GM18907 (cell line): ENCODE results near the gene CACNA2D3.

ENCODE experiments used
- ATAC-seq: cut with Tn5 transposase; IDR thresholded peaks from one replicate; pipeline ENCODE4 v1.9.1; 2021; ENCODE audit warnings: mild to moderate bottlenecking, moderate library complexity; ENCODE audit not compliant: unreplicated experiment

Gene CACNA2D3

DNA sequence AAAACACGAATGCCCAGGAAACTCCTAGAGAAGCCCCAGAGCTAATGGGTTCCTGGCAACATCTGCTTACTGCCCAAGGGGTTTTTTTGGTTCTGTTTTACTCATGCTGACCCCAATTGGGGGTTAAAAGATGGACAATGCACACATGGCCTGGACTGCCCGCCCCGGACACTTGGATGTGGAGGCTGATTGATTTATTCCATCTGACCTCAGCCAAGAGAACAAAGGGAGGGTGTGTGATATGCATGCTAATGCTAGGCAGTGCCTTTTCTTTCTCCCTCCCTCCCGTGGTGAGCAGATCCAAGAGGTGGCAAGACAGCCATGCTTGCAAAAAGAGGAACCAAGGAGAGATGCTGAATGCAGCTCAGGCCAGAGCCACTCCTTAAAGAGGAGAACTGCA, 808.8 kb downstream of the CACNA2D3 start:
- no peak for ATAC-seq

DNA sequence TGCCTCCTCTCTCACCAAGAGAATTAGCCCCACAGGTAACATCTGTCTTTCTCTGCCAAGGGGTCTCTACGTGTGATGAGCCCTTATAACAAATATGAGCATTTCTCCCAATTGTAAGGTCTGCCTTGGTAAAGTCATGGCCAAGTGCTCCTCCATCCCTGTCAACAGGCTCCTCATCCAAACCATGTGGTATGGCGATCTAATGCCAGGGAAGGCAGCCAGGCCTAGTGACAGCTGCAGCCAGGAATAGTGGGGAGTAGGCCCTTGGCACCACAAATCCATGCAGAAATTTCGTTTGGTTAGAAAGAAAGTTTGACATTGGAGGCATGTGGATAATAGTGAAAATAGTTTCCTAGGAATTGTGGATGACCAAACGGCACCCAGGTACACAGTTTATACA, 810.3 kb downstream of the CACNA2D3 start:
- ATAC-seq = no peak

DNA sequence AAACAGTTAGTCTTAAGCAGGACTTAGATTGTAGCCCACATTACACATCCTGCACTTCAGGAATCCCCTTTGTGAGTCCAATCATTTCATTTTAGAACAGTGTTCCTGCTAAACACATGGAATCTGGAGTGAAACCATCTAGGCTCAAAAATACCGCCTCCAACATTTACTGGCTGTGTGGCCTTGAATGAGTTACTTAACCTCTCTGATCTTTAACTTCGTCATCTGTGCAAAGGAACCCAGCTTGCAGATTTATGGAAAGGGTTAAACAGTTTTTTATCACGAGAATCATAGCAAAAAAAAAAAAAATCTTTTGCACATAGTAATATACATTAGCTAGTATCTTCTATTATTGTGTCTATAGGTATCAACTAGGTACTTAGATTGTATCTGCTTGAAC, 813.5 kb downstream of the CACNA2D3 start:
- ATAC-seq = no peak

DNA sequence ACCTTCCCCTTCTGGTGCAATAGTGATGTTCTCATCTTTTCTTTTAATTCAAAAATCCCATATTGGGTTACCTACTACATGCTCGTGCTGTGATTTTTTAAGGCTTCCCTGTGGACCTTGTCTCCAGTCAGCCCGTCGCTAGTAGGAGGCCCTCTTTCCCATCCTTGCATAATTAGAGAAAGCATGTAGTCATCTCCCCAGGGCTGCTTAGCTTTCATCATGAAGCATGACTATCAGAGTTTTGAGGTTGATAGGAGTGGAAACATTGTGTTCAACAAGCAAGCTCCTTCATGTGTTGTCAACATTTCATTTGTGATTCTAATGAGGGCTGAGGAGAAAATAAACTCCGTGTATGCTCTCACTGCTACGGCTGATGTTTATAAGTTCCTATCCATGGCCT, 814.2 kb downstream of the CACNA2D3 start:
- no peak for ATAC-seq

DNA sequence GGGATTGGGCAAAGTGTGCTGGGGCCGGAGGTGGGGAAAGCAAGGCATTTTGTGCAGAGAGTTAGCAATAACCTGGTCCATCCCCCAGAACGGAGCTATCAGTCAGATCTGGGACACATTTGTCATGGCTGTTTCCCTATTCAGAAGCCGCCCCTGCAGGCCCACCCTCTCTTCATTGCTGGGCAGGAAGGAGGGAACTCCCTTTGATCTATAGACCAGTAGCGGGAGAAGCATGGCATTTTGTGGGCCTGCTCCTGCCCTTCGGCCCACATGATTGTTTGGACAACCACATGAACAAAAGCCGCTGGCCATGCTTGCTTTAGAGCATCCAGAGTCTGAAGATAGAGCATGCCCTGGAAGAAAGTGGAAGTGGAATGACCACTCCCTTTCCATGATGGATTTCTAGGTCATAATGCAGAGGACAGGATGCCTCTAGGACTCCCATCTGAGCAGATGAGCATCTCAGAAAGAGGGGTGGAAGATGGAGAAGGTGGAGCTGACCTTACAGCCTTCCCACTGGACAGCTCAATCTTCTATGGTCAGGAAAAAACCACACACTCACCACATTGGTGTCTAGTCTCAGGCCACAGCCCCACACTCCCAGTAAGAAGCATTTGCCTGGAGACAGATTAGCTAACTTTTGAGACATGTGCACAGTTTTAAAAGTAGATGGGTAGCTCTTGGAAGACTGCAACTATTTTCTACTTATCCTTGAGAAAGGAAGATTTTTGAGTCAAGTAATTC, 817.4 kb downstream of the CACNA2D3 start:
- no peak for ATAC-seq

DNA sequence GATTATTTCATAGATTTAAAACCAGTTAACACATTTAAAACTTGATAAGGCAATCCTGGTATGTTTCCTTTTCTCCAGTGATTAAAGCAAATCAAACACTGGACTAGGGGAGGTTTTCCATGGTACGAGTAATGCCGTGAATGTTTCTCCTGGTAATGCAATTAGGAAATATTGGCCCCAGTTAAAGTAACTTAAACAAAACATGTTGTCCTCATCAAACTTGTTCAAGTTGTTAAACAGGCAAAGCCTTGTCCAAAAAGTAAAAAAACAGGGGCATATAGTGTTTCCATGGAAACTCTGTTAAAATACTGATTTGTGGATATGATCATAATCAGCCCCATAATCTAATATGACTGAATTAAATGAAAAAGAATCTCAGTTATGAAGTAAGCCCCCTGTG, 818.6 kb downstream of the CACNA2D3 start:
- ATAC-seq = no peak

DNA sequence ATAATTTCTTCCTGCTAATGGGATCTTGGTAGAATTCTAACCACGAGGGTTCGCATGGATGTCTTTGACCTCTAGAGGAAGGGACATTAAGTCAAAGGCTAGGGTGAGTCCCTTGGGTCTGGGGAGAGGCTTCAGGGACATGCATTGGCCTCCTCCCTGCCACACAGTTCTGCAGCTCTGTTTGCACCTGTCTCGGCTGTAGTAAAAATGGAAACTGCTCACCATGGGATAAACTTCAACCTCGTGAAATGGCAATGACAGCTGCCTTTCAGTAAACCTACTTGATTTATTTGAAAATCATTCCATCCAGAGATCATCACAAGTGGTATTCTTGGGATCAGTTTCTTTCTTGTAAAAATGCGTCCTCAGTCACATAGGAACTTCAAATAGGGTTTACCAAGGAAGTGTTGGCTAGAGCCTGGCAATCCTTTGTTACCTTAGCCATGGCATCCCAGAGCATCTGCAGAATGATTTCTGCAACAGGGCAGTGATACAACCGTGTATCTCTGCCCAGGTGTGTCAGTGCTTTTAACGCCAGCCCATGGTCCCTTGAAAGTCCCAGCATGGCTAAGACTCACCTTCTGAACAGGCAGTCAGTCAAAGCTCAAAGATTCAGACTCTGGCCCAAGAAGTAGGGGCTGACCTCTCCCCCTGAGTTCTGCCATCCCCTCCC, 819.5 kb downstream of the CACNA2D3 start:
- ATAC-seq = no peak

DNA sequence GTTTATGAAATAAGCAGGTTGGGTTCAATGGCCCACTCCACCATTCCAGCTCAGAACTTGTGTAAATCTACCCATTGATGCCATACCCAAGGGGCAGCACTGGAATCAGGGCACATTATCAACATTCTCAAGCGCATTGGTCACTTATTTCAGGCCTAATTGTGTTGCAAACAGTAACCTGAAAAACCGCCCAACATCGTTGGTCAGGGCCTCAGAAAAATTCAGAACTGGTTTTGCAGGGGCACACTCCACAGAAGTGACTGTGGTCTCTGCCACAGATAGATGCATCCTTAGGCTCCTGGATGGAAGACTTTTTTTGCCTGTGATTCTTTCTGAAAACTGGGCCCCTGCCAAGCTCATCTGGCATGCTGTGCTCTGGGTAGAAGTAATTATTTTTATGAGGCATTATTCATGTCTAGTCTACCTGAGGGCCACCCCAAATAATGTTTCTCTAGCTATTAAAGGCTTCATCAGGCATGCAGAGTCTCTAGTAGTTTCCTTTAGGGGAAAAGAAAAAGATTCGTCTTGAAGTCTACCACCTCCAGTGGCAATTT, 827.2 kb downstream of the CACNA2D3 start:
- no peak for ATAC-seq

DNA sequence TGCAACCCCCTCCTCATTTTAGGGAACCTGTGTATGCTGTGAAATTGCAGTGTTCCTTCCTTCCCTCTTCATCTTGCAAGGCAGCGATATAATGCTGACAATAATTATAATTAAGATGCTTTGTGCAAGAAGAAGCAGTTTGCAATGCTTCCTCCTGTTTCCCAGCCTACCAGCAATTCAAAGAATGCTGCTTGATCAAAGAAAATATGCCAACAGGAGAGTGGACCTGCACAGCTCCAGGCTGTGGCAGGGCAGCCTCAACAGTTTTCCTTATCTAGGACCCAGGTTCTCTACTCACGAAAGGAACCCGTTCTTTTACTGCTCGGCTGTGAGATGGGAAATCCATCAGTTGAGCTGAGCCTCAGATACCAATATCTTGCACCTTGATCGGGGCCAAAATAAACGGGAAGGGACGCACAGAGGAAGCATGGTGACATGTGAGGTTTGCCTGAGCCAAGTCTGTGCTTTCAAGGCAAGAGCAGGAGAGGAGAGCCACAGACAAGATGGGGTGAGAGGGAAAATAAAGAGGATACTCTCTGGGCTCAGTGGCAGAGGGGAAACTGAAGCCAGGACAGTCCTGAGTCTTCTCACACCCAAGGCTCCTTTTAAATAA, 828.1 kb downstream of the CACNA2D3 start:
- ATAC-seq = no peak

DNA sequence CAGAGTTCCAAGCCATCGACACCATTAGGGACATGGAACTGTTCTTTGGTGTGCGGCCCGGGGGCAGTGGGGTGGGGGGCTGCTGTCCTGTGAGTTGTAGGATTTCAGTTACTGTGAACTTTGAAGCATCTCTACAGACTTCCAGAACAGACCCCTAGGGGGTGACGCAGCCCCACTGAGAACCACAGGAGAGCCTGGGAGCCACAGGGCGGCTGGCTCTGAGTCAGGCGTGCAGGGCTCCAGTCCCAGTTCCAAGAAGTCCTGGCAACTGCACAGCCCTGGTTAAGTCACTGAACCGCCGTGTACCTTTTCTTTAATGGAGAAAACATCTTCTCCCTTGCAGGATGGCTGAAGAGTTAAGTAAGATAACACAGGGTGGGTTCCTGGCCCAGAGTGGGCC, 829.1 kb downstream of the CACNA2D3 start:
- ATAC-seq = no peak

DNA sequence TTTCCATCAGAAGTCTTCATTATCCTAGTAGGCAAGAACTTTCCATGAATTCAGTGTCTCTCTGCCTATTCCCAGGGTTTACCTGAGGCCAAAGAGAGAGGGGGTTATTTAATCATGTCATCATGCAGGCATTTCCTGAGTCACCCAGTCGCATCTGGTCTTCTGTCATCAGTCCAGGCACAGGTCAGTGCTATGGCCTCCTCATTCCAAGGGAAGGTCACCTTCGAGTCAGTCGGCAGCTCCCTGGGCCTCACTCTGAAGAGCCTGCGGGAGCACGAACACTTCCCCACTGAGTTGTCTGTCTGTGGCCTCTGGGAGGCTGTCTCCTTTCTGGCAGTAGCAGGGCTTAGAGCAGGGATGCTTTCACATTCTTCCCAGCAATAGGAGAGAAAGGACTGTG, 831.7 kb downstream of the CACNA2D3 start:
- ATAC-seq = no peak

DNA sequence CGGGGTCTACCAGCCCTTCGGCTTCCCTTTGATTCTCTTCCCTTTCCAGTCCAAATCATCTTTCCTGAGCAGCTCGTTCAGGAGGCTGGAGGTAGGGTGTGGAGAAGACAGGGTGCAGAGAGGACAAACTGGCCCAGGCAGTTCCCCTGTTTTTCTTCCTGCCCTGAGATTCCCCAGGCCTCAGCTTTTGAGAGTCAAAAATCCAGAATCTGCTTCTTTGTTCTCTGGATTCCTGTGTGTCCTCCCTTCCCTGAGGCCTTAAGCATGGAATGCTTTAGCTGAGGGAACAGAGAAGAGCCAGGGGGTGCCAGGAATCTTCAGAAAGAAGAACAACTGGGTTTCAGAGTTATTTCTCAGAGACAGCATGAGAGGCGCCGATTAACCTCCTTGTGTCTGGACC, 832.2 kb downstream of the CACNA2D3 start:
- no peak for ATAC-seq

DNA sequence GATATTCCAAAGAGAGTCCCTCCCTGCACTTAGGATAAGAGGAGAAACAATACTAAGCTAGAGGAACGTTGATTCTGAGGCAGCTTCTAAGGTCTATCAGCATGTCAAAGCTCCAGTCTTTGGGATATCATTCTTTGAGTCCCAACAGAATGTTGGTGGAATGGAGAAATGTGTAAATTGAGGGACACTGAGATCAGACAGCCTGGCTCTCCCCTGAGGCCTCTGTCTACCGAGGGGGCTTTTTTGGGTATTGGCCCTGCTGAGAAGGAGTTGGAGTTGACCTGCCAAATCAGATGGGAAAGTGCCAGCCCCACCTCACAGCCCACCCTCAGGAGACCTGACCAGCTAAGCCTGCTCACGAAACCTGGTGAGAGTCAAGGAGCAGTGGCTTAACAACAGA, 833.1 kb downstream of the CACNA2D3 start:
- ATAC-seq = no peak

DNA sequence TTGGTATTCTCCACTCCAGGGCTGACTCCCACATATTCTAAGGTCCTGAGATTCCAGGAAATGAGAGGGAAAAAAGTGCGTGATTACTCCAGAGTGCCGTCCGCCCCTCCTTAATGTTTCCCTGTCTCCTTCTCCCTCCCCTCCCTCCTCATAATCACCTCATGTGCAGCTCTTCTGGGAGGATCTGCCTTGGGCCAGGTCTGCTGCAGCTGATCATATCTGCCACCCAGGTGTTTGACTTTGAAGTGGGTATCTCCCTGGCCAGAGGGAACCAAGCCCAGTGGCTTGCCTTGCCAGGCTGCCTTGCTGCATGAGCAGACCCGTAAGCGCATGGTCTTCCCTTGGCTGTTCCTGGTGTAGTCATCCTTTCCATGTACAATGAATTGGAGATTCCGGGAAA, 833.6 kb downstream of the CACNA2D3 start:
- no peak for ATAC-seq

DNA sequence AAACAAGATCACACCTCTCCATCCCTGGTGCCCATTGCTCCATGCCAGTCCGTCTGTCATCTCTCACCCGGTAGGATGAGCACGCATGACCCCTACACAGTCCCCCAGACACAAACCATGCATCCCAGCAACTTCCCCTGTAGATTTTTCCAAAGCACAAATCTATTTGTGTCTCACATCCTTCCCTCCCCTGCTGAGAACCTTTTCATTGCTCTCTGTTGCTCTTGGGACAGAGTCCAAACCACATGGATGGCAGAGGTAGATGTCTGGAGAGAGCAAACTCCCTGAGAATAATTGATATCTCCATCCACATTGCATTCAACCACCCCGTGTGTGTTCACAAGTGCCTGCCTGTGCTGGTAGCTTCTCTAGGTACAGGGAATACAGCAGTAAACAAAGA, 835.4 kb downstream of the CACNA2D3 start:
- ATAC-seq = no peak

DNA sequence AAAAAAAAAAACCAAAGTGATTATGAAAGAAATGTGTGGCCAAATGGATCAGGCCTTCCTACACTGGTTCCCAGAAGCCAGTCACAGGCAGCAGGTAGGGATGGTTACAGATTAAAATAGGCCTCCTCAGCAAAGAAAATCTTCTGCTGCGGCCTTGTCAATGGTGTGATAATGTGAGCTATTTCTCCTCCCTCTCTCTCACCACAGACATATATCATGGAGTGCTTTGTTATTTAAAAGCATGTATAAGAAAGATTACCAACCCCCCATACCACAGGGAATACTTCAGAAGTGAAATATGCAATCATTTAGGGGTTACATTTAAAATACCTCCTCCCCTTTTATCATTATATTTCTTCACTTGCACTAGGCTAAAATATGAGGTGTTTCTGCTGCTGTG, 837.7 kb downstream of the CACNA2D3 start:
- no peak for ATAC-seq

DNA sequence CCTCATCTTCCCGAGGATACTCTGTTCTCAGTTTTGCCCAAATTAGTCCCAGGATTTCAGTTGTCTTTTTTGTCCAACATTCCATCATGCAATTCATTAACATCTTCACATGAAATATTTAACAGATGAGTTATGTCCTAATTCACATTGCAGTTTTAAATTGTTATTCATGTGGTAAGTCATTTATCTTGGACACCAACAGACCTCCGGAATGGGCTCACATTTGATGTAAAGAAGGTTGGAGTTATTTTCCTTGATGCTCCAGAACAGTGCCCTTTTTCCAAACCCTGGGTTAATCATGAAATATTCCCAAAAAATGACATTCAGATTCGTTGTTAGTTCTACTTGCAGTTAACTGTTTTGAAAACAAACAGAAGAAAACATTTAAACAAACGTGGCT, 838.3 kb downstream of the CACNA2D3 start:
- no peak for ATAC-seq

DNA sequence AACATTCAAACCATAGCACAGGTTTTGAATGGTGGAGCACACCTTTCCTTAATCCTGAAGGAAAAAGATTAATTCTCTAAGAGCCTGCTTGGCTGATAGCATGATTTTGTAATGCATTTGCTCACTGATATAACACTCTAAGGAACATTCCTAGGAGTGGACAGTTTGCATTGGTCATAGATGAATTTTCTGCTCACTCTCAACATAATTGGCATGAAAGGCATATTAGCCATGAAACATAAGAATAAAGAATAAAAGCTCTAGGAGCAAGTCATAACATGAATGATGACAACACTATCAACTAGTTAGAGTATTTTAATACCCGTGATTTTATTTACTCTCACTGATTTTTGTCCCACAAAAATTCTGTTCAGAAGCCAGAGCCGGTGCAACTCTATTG, 839.8 kb downstream of the CACNA2D3 start:
- no peak for ATAC-seq

DNA sequence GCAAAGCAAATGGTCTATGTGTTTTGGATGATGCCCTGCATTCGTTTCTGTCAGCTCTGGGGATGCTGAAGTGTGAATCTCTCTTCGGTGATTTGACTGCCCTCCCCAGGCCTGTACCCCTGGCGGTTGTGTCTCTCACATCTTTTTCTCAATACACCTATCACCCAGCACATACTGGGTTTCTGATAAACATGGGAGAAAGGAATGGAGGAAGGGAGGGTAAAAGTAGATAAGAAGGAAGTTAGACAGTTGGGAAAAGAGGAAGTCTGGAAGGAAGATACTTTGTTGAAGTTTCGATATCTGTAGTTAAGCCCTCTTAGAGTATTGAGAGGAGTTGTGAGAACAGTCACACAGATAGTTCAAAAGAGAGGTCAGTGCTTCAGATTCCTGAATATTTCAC, 841.3 kb downstream of the CACNA2D3 start:
- no peak for ATAC-seq

DNA sequence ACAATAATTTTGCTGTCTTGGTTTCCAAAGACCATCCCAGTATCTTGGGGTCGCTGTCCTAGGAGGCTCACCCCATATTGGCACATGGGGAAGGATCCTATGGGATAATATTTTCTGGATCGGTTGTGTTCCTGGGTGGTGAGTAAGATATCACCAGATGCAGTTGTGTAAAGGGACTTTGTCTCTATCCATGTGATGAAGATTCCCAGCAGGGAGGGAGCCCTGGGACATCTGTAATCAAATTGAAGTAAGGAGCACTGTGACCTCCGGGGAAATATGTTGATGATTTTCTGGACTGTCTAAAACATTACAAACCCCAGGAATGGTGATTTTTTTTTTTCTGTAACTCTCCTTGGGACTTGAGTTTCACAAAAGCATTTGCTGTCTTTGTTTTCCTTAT, 841.7 kb downstream of the CACNA2D3 start:
- ATAC-seq = no peak

DNA sequence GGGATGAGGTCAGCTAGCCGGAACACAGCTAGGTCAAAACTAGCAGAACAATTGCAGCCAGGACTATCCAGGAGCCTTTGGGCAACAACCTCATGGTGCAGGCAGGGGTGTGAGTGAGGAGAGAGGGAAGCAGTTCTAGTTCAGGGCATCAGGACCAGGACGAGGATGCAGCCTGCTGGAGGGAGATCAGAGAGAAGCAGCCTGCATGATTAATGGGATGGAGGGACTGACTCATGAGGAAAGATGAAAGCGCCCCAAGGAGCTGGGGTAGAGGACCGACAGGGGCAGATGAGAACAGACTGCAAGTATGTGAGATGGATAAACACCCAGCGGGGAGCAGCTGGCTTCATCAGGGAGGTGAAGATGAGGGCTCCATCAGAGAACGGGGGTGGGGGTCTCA, 843.4 kb downstream of the CACNA2D3 start:
- ATAC-seq = no peak

DNA sequence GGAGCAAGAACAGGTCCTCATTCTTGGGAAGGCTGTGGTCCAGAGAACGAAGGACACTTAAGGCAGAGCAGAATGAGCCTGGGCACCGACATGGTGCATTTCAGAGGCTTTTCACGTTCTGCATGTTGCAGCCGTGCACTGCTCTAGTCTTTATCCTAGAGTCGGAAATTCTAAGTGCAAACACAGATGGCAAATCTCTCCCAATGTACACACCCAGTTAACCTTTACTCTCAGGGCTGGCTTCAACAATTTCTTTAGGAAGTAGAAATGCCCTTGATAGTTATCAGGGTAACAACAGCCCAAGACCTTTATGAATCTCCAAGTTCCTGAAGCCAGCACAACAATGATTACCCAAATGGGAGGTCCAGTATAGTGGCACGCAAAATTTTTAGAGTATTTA, 844.6 kb downstream of the CACNA2D3 start:
- no peak for ATAC-seq
